Measurements from ENCODE around the gene ZBTB20. TPM values are rescaled to one million over a fixed set of nuclear protein-coding genes. Genes with fewer than 3 reads are reported as not detected.
A peak's percentile ranks its signal among the peaks of the same experiment; 100 is the strongest.
"Not testable (repeated sequence)": the region's sequence is repeated elsewhere in the genome, so short reads cannot be mapped to it uniquely, and the experiment has no call there.

Gene ZBTB20
- total RNA-seq, 6 experiments from 2014 or later: 8.0 to 14.1 (median 10.4) TPM

- no peaks in the 10 kb centered on the region for H3K4me1 Mint-ChIP-seq (ENCODE audit: low read depth)
- no peak overlapping the region for H3K4me3 Mint-ChIP-seq
- no peak overlapping the region for H3K27ac Mint-ChIP-seq
- H3K9me3 Mint-ChIP-seq: no peaks in the 10 kb centered on the region
- no peak for TF ChIP-seq CTCF (IDR thresholded peaks at IDR 0.05)
- H3K36me3 Mint-ChIP-seq (ENCODE audit: low read depth): no peaks in the 10 kb centered on the region
- H3K27me3 Mint-ChIP-seq (ENCODE audit: insufficient read depth): peaks cover 1% of the 10 kb centered on the region; the same call in 1 of the 2 replicates
- DNase-seq: no peak
Observed at GRCh38 chr3:115111632-115112031, 35.5 kb downstream of the ZBTB20 start.

- no peak for TF ChIP-seq CTCF (IDR thresholded peaks at IDR 0.05)
- H3K4me3 Mint-ChIP-seq: no peak overlapping the region
- no peaks in the 10 kb centered on the region for H3K36me3 Mint-ChIP-seq (ENCODE audit: low read depth)
- H3K9me3 Mint-ChIP-seq: no peaks in the 10 kb centered on the region
- H3K27me3 Mint-ChIP-seq (ENCODE audit: insufficient read depth): peaks cover 1% of the 10 kb centered on the region; the same call in 1 of the 2 replicates
- H3K4me1 Mint-ChIP-seq (ENCODE audit: low read depth): no peaks in the 10 kb centered on the region
- DNase-seq: no peak
- H3K27ac Mint-ChIP-seq: no peak overlapping the region
Observed at GRCh38 chr3:115110830-115111229, 36.3 kb downstream of the ZBTB20 start.

GRCh38 chr3:115110066-115110465, 37.0 kb downstream of the ZBTB20 start:
- not testable (repeated sequence) for DNase-seq; H3K36me3 Mint-ChIP-seq (ENCODE audit: low read depth); H3K4me3 Mint-ChIP-seq; H3K27me3 Mint-ChIP-seq (ENCODE audit: insufficient read depth); H3K27ac Mint-ChIP-seq; H3K4me1 Mint-ChIP-seq (ENCODE audit: low read depth); H3K9me3 Mint-ChIP-seq

GRCh38 chr3:115108614-115109013, 38.5 kb downstream of the ZBTB20 start:
- Mint-ChIP-seq H3K27ac (no peak overlapping the region), H3K36me3 (ENCODE audit: low read depth) (no peaks in the 10 kb centered on the region), H3K4me3 (no peak overlapping the region), H3K9me3 (no peaks in the 10 kb centered on the region), H3K27me3 (ENCODE audit: insufficient read depth) (peaks cover 1% of the 10 kb centered on the region; the same call in 1 of the 2 replicates), H3K4me1 (ENCODE audit: low read depth) (no peaks in the 10 kb centered on the region)
- no peak for TF ChIP-seq CTCF (IDR thresholded peaks at IDR 0.05)
- DNase-seq: no peak

GRCh38 chr3:115102046-115102445, 45.0 kb downstream of the ZBTB20 start:
- Mint-ChIP-seq H3K27ac (no peak overlapping the region), H3K4me3 (no peak overlapping the region), H3K9me3 (no peaks in the 10 kb centered on the region), H3K4me1 (ENCODE audit: low read depth) (peaks cover 33% of the 10 kb centered on the region), H3K36me3 (ENCODE audit: low read depth) (no peaks in the 10 kb centered on the region), H3K27me3 (ENCODE audit: insufficient read depth) (no peaks in the 10 kb centered on the region)
- no peak for DNase-seq
- TF ChIP-seq CTCF (IDR thresholded peaks at IDR 0.05): no peak

- DNase-seq: no peak
- peaks cover 33% of the 10 kb centered on the region for H3K4me1 Mint-ChIP-seq (ENCODE audit: low read depth)
- no peak overlapping the region for H3K27ac Mint-ChIP-seq
- no peaks in the 10 kb centered on the region for H3K36me3 Mint-ChIP-seq (ENCODE audit: low read depth)
- no peaks in the 10 kb centered on the region for H3K9me3 Mint-ChIP-seq
- no peak for TF ChIP-seq CTCF (IDR thresholded peaks at IDR 0.05)
- H3K4me3 Mint-ChIP-seq: peak overlapping the region; percentile 84; the same call in 1 of the 2 replicates
- H3K27me3 Mint-ChIP-seq (ENCODE audit: insufficient read depth): no peaks in the 10 kb centered on the region
Observed at GRCh38 chr3:115100806-115101205, 46.3 kb downstream of the ZBTB20 start.

All from HFFc6 (cell line).